OCI-LY3 (cell line): ENCODE measurements around the gene TRAT1.

Experiments used
- CTCF ChIP-seq: fragments of 200-600, 300-600 bp; sonication (generic); IDR thresholded peaks from 2 replicates; pipeline ENCODE4 v1.5.1; 2014; ENCODE audit warnings: antibody characterized with exemption, low read length, low read depth
- EZH2phosphoT487 ChIP-seq: fragments of 200-600 bp; shearing (Covaris generic); IDR thresholded peaks from 2 replicates; pipeline ENCODE4 v1.6.1; 2018; ENCODE audit warnings: antibody characterized with exemption, mixed run types, low read depth

- TF ChIP-seq CTCF: no peak
- no peak for TF ChIP-seq EZH2phosphoT487
Measured at GRCh38 chr3:108847187-108847586, 24.6 kb downstream of the TRAT1 start.
